ENCODE measurements around the gene PARD6B.

Gene PARD6B

DNA sequence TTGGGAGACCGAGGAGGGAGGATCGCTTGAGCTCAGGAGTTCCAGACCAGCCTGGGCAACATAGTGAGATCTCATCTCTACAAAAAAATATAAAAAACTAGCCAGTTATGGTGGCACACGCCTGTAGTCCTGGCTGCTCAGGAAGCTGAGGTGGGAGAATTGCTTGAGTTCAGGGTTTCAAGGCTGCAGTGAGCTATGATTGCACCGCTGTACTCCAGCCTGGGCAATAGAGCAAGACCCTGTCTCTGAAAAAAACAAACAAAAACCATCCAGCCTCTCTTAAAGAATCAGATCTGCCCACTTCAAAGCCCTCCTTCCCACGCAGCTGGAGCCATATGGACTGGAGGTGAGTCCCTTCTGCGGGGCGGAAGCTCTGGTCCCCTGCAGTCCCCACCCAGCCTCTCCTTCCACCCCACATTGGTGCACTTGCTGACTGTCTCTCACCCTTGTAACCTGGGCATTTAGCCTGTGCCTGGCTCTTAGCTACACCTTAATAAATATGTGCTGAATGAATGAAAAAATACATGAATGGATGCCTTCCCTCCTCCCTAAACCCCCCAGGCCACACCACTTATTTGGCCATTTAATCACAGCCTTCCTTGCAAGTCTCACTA is 7.2 kb upstream of the PARD6B start:
- no peak for DNase-seq (ENCODE audit: low spot score)

DNA sequence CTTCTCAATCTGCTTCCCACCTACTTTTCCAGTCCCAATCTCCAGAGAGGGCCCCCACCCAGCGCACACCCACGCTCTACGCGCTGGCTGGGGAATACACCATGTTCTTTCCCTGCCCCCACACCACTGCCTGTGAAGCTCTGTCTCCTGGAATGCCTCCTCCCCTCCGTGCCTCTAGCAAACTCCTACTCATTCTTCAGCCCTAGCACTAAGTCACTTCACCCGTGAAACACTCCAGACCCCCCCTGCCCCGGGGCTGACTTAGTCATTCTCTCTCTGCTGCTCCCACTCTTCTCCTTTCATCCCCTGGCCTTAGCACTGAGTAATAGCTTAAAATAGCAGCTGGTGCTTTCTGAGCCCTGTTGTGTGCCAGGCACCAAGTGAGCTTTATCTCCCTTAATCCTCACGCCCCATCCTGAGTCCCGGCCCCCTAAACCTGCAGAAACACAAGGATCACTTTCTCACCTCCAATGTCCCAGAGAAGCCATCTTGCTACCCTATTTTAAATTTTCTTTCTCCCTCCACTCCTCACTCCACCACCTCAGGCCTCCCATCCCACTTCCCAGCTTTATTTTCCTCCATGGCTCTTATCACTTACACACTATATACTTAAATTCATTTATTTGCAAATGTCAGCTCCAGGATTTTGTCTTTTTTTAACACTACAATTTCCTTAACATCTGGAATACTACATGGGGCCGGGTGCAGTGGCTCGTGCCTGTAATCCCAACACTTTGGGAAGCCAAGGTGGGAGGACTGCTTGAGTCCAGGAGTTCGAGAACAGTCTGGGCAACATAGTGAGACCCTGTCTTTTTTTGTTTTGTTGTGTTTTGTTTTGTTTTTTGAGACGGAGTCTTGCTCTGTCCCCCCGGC is 6.3 kb upstream of the PARD6B start:
- no peak for DNase-seq (ENCODE audit: low spot score)

DNA sequence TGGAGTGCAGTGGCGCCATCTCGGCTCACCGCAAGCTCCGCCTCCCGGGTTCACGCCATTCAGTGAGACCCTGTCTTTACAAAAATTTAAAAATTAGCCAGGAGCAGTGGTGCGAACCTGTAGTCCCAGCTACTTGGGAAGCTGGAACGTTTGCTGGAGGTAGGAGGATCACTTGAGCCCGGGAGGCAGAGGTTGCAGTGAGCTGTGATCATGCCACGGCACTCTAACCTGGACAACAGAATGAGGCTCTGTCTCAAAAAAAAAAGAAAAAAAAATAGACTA is 5.7 kb upstream of the PARD6B start:
- no peak for DNase-seq (ENCODE audit: low spot score)

DNA sequence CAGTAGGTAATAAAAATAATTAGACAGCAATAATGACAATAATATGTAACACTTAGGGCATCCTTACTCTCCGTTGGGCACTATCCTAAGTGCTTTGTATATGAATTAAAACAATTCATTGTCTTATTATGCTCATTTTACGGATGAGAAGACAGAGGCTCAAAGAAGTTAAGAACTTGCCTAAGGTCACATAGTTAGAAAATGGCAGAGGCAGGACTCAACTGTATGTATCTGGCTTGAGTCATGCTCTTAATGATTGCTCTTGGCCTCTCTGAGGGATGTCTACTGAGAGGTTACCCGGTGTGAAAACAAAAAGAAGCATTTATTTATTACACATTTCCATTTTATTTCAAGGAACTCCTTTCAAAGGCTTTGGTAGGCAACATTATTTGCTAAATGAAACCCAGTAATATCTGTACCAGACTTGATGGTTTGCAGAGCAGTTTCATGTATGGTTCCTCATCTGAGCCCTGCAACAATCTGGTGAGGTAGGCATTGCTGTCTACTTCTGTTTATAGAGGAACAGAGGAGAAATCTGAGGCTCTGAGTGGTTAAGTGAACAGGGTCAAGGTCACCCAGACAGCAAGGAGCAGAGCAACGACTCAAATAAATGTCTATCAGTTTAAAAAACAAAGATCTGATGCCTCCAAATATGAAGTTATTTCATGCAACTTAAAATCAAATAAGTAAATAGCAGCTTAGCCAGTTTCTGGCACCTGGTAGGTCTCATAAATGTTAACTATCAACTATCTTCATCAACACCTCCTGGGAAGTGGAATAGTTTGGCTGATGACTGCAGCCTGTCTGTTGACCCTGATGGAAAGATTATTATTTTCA is 4.2 kb upstream of the PARD6B start:
- no peak for DNase-seq (ENCODE audit: low spot score)

DNA sequence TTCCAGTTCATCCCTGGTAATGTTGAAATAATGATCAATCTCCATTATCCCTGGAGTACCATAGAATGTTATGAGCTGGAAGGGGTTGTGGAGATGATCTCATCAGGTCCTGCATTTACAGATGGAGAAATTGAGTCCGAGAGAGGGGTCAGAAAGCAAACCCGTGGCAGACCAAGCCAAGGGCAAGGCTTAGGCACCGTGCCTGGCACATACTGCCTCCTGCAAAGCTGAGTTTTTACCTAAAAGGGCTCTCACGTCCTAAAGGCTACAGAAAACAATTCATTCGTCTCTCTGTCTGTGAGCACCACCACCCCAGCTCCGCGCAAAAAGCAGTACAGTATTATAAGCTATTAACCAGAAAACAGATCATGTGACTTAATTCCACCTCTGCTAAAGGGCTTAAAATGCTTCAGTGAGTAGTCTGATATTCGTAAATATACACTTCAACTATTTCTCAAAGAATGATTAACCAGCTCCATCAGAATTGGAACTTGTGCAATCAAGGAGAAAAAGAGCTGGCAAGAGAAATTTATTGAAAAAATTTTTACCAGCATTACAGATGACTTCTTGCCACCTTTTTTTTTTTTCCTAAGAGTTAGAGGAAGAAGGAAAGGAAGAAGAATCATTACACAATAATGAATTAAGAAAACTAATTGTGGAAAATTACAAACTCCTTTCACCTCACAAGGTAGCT is 3.4 kb upstream of the PARD6B start:
- DNase-seq (ENCODE audit: low spot score), result no peak

DNA sequence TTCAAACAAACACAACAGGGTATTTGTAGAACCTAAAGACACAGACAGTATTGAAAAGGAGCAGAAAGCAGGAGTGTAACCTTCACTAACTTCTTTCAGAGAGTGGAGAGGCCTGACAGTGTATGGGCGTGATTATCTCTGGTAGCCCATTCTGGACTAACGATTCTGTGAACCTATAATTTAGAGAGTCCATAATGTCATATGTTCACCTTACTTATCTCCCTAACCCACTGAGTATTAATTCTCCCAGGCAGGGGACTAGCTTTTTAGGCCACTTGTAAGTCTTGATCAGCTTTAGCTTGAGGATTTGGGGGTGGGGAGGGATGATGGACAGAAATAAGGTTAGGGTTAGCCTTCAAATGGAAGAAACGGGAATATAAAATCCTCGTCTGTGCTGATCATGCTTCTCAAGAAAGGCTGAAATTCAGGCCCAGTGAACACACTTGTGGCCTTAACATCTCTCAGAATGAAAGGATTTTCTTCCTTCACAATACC is 2.8 kb upstream of the PARD6B start:
- no peak for DNase-seq (ENCODE audit: low spot score)

DNA sequence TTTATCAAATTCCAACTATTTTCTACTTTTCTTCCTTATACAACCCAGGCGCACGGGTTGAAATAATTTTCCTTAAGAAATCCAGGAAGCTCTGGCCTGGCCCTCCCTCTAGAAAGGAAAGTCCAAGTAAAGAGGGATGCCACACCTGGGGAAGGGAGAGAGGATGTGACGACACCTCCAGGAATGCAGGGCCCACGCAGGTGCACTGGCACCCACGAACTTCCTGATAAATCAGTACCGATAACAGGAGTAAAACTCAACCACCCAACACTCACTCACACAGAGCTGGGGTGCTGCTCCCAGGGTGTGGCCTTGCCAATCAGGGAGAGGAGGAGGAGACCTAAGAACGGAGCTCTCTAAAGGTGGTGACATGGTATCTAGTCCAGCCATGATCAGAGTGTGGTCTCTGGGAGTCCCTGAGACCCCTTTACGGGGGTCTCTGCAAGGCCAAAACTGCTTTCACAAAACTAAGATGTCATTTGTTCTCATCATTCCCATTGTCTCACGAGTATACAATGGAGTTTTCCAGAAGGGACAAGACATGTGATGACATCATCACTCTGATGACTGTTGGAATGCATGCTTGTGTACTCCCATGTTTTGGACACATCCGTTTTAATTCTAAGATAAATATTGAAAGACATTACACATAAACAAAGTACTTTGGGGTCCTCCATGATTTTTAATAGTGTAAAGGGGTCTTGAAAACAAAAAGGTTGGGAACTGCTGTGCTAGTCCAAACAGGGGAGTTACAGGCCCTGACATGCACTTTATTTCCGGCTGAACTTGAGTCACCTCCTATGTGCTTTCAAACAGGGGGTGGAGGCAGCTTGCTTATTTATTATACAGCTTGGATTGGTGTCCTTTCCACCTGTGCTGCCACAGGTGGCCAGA is 2.2 kb upstream of the PARD6B start:
- DNase-seq (ENCODE audit: low spot score), result no peak

DNA sequence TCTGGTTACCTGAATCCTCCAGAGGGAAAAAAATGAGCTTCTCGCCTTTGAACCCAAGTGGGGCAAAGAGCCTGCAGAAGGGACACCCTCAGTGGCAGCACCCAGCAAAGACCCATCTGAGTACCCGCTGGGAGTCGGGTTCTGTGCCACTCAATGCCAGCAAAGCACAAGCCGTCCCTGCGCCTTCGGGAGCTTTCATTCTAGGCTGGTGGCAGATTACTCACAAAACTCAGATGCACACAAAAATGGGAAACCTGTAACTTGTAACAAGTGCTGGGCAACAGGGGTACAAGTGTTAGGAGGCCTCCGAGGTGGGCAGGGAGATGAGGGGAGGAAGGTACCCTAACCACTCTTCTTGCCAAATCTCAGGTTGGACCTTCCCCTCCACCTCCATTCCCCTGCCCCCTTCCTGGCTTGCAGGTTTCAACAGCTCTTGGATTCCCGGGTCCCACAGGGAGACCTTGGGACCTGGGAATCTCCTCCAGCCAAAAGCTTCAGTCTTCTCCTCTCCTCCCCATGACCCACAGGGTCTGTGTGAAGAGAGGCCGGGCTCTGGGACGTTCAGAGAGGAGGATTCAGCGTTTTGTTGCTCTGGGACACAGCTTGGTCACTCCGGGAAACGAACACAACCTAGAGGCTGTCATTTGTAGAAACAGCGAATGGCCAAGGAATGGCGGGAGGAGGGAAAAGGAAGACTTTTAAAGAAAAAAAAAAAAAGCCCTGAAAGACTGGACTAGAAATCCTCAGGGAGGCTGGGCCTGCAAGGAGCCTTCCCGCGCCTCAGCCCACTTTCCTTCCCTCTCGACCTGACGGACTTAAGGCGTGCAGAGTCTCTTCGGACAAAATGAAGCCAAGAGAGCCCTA is 1.2 kb upstream of the PARD6B start:
- DNase-seq (ENCODE audit: low spot score), result no peak

DNA sequence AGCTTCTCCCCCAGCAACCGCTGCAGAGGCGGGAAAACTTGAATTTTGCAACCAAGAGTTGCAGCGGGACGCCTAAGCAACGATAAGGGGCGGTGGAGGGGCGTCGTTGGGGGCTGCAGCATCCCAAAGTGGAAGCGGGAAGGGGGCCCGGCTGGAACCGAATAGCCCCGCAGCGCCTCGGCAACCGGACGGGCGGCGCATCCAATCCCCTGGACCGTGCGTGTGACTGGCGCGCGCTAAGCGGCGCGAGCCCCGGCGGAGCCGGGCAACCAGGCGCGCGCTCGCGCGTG is 670 bp upstream of the PARD6B start:
- DNase-seq (ENCODE audit: low spot score), result no peak

DNA sequence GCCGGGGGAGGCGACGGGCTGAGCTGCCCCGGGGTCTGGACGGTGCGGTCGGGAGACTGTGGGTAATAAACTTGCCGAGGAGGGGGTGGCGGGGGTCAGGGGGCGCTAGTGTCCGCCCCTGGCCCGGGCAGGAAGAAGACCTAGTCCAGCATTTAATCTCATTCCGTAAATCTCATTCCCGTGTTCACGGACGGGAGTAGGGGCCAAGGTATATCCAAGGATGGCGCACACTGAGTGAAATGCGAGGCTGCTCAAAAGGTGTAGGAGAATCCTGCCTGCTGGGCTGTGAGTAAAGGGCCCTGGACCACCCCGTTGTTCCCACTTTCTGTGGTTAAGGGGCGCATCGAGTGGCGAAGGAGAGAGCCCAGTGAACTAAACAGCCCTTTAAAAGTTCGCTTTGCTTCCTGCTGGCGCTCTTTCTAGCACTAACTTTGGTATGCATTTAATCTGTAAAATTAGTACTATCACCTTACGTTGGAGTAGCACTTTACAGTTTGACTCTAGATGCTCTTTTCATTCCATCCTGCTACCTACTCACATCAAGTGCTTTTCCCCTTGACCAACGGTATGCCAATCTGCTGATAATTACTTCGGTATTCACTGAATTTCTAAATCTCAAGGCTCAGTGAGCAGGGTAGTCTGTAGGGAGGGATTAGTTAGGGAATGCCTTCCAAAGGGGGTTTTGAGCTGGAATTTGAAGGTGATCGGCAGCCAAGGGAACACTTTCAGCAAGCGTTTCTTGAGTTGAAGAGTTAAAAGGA is 730 bp downstream of the PARD6B start:
- DNase-seq (ENCODE audit: low spot score), result peak; percentile 60

DNA sequence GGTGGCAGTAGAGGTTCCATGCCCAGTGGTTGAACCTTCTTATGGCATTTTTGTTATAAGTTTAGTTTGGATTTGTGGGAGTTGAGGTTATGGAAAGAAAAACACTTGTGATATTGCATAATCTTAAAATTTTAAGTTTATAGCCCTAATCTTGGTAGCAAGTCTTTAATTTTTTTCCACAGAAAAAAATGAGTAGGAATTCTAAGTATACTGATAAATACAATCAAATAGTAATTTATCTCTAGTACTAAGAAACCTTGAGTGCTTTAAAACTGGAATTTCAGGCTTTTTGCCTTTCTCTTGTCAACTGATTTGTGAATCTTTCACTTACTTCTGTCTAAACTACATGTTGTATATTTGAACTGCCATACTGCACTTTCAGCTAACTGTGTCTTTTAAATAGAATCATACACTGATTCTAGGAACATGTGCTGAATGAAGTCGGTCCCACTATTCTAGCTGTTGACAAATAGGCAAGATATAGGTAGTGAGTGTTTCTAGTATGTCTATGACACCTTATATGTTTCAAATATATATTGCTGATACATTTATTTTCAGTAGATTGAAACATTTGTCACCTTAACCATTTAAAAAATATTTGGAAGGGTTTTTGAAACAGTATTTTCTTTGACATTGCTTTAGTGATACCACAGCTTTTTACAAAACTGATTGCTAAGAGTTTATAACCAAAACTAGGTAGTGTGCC is 2.4 kb downstream of the PARD6B start:
- DNase-seq (ENCODE audit: low spot score), result no peak

DNA sequence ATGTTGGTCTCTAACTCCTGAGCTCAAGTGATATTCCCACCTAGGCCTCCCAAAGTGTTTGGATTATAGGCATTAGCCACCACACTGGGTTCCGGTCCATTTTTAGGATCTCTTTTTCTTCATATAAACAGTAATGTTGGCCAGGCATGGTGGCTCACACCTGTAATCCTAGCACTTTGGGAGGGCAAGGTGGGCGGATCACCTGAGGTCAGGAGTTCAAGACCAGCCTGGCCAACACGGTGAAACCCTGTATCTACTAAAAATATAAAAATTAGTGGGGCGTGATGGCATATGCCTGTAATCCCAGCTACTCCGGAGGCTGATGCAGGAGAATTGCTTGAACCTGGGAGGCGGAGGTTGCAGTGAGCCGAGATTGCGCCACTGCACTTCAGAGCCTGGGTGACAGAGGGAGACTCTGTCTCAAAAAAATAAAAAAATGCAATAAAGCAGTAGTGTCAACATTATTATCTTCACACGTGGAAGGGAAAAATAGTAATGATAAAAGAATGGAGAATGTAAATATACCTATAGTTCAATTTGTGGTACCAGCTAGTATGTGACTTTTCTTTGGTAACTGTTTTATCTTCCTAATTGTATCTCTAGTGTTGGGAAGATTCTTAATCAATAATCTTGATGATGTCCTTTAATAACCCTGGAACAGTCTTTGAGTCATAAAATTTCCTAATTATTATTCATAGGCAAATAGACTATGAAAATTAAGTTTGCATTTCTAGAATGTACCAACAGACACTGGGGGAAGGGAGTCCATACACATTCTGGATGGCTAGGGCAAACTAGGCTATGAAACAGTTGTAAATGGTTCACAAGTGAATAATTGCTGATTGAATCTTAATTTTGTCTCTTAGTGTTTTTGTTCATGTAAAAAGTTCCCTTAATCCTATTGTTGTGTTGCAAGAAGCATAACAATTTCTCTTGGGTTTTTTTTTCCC is 3.6 kb downstream of the PARD6B start:
- no peak for DNase-seq (ENCODE audit: low spot score)

DNA sequence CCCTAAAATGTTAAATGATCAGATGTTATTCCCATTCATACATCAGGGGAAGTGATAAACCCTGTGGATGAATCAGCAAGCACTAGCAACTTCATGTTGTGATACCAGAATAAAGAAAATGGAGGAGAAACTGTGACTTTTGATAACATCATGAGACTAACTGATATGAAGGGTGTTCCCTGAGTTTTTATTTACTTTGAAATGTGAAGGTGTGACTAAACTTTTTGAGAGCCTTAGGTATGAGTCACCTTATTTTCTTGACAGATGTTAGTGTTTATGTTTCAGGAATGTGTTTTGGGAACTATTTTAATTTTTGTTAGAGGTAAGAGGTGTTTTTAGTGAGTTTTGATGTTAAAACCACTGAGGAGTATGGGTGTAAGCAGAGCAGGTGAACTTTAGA is 4.4 kb downstream of the PARD6B start:
- DNase-seq (ENCODE audit: low spot score), result no peak

DNA sequence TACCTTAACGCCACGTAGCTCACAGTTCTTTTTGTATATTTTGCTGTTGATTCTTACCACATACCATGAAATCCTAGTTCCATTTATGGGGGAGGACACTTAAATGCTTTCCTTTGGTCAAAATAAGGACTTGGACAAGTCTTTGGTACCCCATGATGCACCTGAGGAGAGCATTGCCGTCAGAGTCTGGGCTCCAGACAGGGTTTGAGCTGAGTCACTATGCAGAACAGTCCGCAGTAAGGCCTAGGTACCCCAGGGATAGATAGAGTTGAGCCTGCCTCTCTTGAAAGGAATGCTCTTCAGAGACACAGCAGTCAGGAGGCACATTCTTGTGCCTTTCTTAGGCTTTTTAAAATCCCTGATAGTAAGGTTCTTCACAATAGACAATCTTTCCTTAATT is 6.0 kb downstream of the PARD6B start:
- no peak for DNase-seq (ENCODE audit: low spot score)

DNA sequence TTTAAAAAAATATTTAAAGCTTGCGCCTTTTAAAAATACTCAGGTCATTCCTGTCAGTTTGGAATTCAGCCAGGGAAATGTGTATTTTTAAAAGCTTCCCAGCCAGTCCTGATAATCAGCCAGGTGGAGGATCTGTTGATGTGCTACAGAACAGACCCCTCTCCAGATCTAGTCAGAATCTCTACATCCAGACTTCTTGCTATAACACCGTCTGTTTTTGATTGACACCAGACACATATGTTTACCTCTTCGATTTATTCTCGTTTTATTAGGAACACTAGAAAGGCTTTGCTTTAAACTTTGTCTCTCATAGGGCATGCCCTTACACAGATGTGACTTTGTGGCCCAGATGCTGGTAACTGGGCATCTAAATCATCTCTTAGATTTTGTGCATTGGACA is 11.7 kb downstream of the PARD6B start:
- DNase-seq (ENCODE audit: low spot score), result no peak

DNA sequence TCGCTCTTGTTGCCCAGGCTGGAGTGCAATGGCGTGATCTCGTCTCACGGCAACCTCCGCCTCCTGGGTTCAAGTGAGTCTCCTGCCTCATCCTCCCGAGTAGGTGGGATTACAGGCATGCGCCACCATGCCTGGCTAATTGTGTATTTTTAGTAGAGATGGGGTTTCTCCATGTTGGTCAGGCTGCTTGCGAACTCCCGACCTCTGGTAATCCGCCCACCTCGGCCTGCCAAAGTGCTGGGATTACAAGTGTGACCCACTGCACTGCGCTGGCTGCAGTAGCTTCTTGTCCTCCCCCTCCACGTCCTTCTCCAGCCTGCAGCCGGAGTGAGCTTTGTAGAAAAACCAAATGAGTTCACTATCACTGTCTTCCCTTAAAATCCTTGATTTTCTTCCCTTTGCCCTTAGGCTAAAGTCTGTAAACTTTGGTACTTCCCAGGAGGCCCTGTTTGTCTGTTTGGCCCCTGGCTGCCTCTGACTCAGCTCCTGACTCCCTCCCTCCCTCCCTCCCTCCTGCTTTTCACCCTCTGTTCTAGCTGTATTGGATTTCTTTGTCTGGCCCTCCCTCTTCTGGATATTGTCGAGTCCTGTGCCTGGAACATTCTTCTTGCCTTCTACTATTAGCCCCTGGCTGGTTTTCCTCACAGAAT is 12.9 kb downstream of the PARD6B start:
- DNase-seq (ENCODE audit: low spot score), result no peak

DNA sequence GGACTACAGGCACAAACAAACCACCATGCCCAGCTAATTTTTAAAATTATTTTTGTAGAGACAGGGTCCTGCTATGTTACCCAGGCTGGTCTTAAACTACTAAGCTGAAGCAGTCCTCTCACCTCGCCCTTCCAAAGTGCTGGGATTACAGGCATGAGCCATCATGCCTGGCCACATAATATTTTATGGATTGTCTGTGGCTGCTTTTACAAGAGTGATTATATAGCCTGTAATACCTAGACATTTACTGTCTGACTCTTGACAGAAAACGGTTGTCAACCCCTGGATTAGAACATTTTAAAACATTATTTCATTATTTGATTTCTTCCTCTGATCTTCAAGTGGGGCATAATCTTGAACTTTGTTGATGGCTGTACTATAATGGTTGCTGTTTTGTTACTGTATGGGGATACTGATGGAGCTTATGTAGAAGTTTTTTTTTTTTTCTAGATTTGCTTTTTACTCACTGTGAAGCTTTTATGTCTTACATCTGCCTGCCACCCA is 14.3 kb downstream of the PARD6B start:
- DNase-seq (ENCODE audit: low spot score), result no peak
